ENCODE results near the gene GPR162.

Gene GPR162

GRCh38 chr12:6837370-6838060 is 15.9 kb downstream of the GPR162 start:
- no peak for DNase-seq

DNA sequence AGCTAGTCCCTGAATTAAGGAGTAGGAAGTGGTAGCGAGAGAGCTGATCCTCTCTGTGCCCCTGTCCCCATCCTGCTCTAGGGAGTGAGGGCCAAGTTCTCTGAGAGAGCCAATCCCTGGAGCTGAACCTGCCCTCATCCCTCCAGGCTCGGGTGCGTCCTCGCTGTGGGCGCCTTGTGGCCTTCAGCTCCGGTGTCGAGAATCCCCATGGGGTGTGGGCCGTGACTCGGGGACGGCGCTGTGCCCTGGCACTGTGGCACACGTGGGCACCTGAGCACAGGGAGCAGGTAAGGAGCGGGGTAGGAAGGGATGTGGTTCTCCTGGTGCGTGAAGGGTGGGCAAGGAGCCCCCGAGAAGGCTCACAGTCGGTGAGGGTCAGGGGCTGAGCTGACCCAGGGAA is 17.2 kb downstream of the GPR162 start:
- no peak for DNase-seq

DNA sequence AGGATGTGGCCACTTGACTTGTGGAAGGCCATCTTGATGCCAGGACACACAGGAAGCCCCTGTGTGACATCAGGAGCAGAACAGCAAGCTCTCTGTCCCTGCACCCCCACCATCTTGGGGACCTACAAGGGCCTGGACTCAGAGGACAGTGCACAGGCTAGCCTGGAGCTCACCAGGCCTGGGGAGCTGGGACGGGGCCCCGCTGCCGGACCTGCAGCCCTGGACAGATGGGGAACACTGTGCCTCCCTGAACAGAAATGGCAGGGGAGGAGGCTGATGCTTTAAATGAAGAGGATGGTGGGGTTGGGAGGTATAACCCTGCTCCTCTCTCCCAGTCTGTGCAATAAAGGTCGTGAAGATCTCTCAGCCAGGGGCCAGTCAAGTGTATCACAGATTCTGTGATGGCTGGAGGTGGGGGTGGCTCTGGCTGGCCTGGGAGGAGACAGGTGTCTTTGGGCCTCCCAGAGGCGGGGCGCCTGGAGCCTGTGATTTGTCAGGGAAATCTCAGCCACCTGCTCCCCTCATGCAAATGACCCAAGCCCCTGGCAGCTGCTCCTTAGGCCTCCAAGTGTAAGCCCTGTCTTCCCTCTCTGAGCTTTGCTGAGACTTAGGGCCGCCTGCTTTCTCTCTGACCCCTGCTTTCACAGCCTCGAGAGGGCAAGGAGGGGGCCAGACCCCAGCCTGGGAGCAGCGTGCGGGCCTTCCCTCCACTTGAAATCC is 18.0 kb downstream of the GPR162 start:
- no peak for DNase-seq

- DNase-seq: no peak
Measured at GRCh38 chr12:6840330-6840729, 18.7 kb downstream of the GPR162 start.

DNA sequence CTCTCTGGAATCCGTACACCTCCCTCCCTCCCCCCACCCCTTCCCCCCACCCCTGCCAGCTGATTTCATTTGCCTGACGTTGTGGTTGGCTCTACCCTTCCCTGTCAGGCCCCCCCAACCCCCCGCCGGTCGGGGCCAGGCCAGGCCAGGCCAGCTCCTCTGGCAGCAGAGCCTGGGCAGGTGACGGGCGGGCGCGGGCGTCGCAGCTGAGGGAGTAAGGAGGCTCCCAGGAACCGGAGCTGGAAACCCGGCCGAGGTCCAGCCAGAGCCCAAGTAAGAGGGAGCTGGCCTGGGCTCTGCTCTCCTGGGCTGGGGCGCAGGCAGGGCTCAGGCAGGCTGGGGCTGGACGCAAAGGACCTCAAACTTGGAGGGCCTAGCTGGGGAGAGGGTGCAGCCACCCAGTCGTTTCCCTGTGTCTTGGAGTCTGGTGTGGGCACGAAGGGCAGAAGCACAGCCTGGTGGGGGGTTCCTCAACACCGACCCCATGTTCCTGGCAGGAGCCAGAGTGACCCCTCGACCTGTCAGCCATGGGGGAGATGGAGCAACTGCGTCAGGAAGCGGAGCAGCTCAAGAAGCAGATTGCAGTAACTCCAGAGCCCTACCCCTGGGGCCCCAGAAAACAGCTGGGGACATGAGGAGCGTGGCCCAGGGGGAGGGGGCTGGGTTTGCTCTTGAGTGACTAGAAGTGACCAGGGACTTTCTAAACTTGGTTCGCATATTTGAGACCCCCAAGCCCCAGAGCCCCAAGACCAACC is 19.3 kb downstream of the GPR162 start, which contains the start of gene GNB3:
Gene GNB3, plus strand, starts transcription at position 165 of the 755 bp plus-strand sequence. Its CDS starts 363 bp downstream, at position 528.
- DNase-seq: no peak

DNA sequence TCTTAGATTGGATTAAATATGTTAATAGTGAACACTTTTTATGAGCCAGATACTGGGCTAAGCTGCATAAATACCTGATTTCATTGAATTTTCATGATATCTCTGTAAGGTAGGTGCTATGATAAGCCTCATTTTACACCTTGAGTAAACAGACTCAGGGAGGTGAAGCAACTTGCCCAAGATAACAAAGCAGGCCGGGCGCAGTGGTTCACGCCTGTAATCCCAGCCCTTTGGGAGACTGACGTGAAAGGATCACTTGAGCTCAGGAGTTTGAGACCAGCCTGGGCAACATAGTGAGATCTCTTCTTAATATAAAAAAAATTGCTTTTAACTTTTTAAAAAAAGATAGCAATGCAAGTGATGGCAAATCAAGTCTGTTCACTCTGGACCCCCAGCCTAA is 20.5 kb downstream of the GPR162 start:
- no peak for DNase-seq

DNA sequence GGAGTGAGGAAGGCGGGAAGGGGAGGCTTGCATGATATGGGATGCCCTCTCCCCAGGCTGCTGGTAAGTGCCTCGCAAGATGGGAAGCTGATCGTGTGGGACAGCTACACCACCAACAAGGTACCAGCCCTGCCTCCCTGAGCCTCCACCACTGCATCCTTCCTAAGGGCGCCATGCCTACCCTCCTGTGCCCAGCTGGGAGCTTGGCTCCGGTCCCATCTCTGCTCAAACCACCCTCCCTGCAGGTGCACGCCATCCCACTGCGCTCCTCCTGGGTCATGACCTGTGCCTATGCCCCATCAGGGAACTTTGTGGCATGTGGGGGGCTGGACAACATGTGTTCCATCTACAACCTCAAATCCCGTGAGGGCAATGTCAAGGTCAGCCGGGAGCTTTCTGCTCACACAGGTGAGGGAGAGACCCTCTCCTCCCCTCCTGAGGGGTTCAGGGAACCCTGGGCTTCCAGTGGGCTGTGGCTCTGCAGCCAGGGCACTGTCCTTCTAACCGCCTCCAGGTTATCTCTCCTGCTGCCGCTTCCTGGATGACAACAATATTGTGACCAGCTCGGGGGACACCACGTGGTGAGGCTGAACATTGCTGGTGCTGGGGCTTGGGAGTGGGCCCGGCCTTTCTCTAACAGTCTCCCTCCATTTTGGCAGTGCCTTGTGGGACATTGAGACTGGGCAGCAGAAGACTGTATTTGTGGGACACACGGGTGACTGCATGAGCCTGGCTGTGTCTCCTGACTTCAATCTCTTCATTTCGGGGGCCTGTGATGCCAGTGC is 21.7 kb downstream of the GPR162 start:
- no peak for DNase-seq

DNA sequence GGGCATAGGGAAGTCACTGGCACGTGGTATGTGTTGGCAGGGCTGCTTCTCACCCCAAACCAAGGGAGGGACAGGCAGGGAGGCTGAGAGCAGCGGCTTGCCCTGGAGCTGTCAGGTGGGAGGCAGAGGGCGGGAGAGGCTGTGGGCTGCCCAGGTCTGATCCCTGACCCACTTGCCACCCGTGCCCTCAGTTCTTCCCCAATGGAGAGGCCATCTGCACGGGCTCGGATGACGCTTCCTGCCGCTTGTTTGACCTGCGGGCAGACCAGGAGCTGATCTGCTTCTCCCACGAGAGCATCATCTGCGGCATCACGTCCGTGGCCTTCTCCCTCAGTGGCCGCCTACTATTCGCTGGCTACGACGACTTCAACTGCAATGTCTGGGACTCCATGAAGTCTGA is 23.8 kb downstream of the GPR162 start:
- no peak for DNase-seq

GRCh38 chr12:6846316-6846869 is 24.8 kb downstream of the GPR162 start:
- no peak for DNase-seq

DNA sequence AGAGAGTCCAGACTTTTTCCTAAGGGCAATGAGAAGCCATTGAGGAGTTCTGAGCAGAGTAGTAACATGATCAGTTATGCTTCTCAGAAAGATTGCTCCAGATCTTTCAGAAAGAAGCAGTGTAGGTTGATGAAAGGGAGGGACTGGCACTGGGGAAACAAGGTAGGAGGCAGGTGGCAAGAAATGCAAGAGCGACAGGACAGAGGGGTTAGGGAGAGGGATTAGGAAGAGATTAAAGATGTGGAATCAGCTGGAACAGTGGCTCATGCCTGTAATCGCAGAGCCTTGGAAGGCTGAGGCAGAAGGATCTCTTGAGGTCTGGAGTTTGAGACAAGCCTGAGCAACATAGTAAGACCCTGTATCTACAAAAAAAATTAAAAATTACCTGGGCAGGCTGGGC is 26.1 kb downstream of the GPR162 start:
- no peak for DNase-seq

DNA sequence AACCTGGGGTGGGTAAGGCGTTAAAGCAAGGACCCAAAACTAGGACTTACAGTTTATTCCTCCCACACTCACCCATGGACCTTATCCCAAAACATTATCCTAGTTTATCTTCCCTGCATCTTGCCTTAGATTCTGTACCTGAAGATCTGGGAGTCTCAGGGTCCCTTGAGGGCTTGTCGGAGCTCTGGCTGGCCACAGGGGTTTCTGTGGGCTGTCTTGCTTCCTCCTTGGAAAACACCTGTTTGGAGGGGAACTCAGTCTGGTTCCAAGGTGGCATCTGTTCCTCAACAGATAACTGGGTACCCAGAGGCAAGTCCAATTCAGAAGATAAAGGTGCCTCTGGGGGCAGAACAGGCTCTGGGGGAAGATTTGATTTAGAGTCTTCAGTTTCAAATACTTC is 27.8 kb downstream of the GPR162 start:
- DNase-seq: no peak

GRCh38 chr12:6849976-6850560 is 28.4 kb downstream of the GPR162 start:
- DNase-seq: no peak

DNA sequence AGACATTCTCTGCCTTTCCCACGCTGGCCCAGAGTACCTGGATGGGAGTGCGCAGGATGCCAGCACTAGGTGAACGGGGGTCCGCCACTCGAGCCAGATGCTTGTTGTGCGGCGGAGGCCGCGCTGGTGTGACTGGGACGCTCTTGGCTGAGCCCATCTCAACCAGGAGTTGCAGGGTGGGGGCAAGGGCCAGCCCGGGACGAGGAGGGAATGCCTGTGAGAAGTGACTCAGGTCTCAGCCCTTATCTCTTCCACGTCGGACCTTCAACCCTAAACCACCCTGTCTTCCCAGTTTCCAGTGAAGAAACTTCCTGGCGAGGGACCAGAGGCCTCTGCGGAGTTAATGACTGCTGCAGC is 29.2 kb downstream of the GPR162 start:
- DNase-seq: no peak

DNA sequence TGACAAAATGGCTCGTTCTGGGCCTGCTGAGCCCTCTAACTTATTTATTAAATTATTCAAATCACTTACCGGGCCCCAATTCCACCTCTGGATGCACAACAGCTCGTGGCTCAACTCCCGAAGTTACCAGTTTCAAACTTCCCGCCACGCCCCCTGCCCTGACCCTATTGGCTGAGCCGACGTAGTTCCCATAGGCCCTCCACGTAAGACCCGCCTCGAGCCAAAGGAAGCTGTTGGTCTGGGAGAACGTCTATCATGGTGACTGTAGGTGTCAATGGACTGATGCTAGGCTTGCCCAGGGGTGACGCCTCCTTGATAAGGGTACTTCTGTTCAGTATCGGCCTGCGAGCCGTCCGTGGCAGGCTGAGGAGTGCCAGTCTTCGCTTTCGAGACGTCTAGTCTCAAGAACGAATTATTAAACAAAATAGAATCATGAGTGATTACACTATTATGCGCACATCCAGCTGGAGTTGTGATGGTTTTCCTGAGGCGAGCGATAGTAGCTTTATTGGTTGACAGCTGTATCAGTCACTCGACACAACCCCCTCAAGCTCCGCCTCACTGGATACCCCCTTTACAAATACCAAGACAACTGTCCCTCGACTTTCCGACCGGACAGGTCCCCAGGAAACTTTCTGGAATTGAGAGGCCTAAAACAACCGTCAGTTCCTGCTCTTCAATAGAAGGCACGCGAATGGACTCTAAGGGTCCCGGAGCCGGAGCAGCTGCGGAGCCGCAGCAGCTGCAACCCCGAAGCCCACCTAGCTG is 29.7 kb downstream of the GPR162 start, which contains the start of gene CDCA3:
Gene CDCA3, minus strand, starts transcription at position 134 of the 768 bp plus-strand sequence. CDS start 334 bp downstream, outside the sequence.
- peak; percentile 94 for DNase-seq

GRCh38 chr12:6851921-6852650 is 30.5 kb downstream of the GPR162 start, which contains the start of gene USP5:
TSS of gene USP5 (plus strand) at chr12:6852150. CDS start at chr12:6852180, 30 bp downstream.
- peak; percentile 100 for DNase-seq

- no peak for DNase-seq
Measured at GRCh38 chr12:6852651-6853354, 31.2 kb downstream of the GPR162 start.

- DNase-seq: no peak
Measured at GRCh38 chr12:6853626-6854025, 32.0 kb downstream of the GPR162 start.

DNA sequence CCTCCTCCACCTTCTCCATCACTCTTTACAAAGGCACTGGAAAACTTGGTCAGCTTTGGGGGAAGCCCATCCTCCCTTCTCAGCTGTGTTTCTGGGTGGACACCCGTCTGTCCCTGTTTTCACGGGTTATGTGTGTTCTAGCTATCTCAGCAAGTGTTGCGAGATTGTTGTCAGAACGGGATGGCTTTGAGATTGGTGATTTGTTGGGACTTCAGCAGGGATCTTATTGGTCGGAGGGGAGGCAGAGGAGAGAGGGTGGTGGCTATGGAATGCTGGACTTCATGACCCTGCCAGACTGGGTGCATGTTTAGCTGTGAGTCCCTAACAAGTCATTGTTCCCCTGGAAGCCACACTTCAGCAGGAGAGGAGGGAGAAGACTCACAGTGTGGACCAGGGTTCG is 32.4 kb downstream of the GPR162 start:
- no peak for DNase-seq

DNA sequence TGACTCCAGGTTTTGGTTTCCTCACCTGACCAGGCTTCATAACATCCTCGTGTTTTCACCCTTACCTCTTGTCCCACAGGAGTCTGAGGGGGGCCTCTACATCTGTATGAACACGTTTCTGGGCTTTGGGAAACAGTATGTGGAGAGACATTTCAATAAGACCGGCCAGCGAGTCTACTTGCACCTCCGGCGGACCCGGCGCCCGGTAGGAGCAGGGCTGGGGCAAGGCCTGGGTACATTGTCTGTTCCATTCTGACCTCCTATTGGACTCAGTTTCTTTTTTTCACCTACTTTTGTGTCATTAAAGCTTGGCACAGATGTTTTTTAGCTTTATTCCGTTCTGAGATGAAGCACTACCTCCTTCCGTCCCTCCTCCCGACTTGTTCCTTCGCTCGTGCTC is 33.7 kb downstream of the GPR162 start:
- DNase-seq: no peak

- DNase-seq: no peak
Measured at GRCh38 chr12:6858799-6859198, 37.2 kb downstream of the GPR162 start.
